H9 (cell line): ENCODE results near the gene CCDC71. TPM values are rescaled to one million over a fixed set of nuclear protein-coding genes. Genes with fewer than 3 reads are reported as not detected.

Experiments
- DNase-seq: peaks from one replicate; pipeline ENCODE4 v3.0.0-alpha.2; 2017
- H2AFZ ChIP-seq: one replicate; pipeline ENCODE4 v1.6.1; 2013; ENCODE audit warnings: mild to moderate bottlenecking, low read length, control low read depth, moderate library complexity
- H2AK5ac ChIP-seq: 2 replicates; pipeline ENCODE4 v1.6.1; 2013; ENCODE audit warnings: low read length, control low read depth, mixed read lengths; ENCODE audit not compliant: insufficient read length
- H2BK120ac ChIP-seq: one replicate; pipeline ENCODE4 v1.6.1; 2013; ENCODE audit warnings: low read depth, mild to moderate bottlenecking, low read length, control low read depth, inconsistent platforms; ENCODE audit not compliant: poor library complexity, severe bottlenecking
- H2BK12ac ChIP-seq: 2 replicates; pipeline ENCODE4 v1.6.1; 2013; ENCODE audit warnings: low read length, control low read depth, mixed read lengths, low read depth; ENCODE audit not compliant: insufficient read length
- H2BK15ac ChIP-seq: 2 replicates; pipeline ENCODE4 v1.6.1; 2013; ENCODE audit warnings: low read depth, low read length, control low read depth
- H2BK20ac ChIP-seq: one replicate; pipeline ENCODE4 v1.6.1; 2013; ENCODE audit warnings: low read depth, mild to moderate bottlenecking, low read length, control low read depth, inconsistent platforms; ENCODE audit not compliant: poor library complexity, severe bottlenecking
- H2BK5ac ChIP-seq: 2 replicates; pipeline ENCODE4 v1.6.1; 2013; ENCODE audit warnings: low read length, control low read depth, mixed read lengths; ENCODE audit not compliant: insufficient read length
- H3K14ac ChIP-seq: 2 replicates; pipeline ENCODE4 v1.6.1; 2013; ENCODE audit warnings: low read length, control low read depth; ENCODE audit not compliant: insufficient read depth
- H3K18ac ChIP-seq: 2 replicates; pipeline ENCODE4 v1.6.1; 2013; ENCODE audit warnings: low read depth, mild to moderate bottlenecking, mixed read lengths, low read length, control low read depth; ENCODE audit not compliant: insufficient read length
- H3K23ac ChIP-seq: 2 replicates; pipeline ENCODE4 v1.6.1; 2013; ENCODE audit warnings: low read length, control low read depth, mixed read lengths, low read depth; ENCODE audit not compliant: insufficient read length
- H3K23me2 ChIP-seq: 2 replicates; pipeline ENCODE4 v1.6.1; 2013; ENCODE audit warnings: low read depth, mild to moderate bottlenecking, mixed read lengths, low read length, control low read depth; ENCODE audit not compliant: insufficient read length, poor library complexity, severe bottlenecking
- H3K27ac ChIP-seq: 2 replicates; pipeline ENCODE4 v1.5.1; 2013; ENCODE audit warnings: low read length, control low read depth, mixed read lengths, low read depth; ENCODE audit not compliant: insufficient read length
- H3K27me3 ChIP-seq: 2 replicates; pipeline ENCODE4 v1.6.1; 2013; ENCODE audit warnings: low read length, control low read depth, inconsistent platforms; ENCODE audit not compliant: insufficient read depth
- H3K4ac ChIP-seq: 2 replicates; pipeline ENCODE4 v1.6.1; 2013; ENCODE audit warnings: low read depth, mild to moderate bottlenecking, control low read depth, inconsistent platforms, low read length, moderate library complexity
- H3K4me1 ChIP-seq: 2 replicates; pipeline ENCODE4 v1.6.1; 2013; ENCODE audit warnings: low read length, control low read depth, inconsistent platforms; ENCODE audit not compliant: insufficient read depth
- H3K4me2 ChIP-seq: 2 replicates; pipeline ENCODE4 v1.6.1; 2013; ENCODE audit warnings: low read length, control low read depth, mixed read lengths; ENCODE audit not compliant: insufficient read length, insufficient read depth
- H3K56ac ChIP-seq: 2 replicates; pipeline ENCODE4 v1.6.1; 2013; ENCODE audit warnings: low read depth, mild to moderate bottlenecking, mixed read lengths, low read length, control low read depth; ENCODE audit not compliant: insufficient read length
- H3K79me1 ChIP-seq: 2 replicates; pipeline ENCODE4 v1.6.1; 2013; ENCODE audit warnings: low read depth, mild to moderate bottlenecking, moderate library complexity, low read length, control low read depth, inconsistent platforms; ENCODE audit not compliant: insufficient read depth, poor library complexity, severe bottlenecking
- H3K79me2 ChIP-seq: 2 replicates; pipeline ENCODE4 v1.6.1; 2013; ENCODE audit warnings: low read length, control low read depth, inconsistent platforms; ENCODE audit not compliant: insufficient read depth
- H3K9ac ChIP-seq: 2 replicates; pipeline ENCODE4 v1.6.1; 2013; ENCODE audit warnings: low read length, control low read depth, mixed read lengths; ENCODE audit not compliant: insufficient read length; ENCODE audit errors: extremely low read depth
- H3K9me3 ChIP-seq: one replicate; pipeline ENCODE4 v1.6.1; 2013; ENCODE audit warnings: low read depth, low read length, inconsistent platforms; ENCODE audit not compliant: control insufficient read depth
- H3T11ph ChIP-seq: one replicate; pipeline ENCODE4 v1.6.1; 2013; ENCODE audit warnings: mild to moderate bottlenecking, low read length, control low read depth, inconsistent platforms
- H4K20me1 ChIP-seq: one replicate; pipeline ENCODE4 v1.6.1; 2013; ENCODE audit not compliant: control insufficient read depth, insufficient read length, insufficient read depth
- H4K5ac ChIP-seq: 2 replicates; pipeline ENCODE4 v1.6.1; 2013; ENCODE audit warnings: low read depth, mild to moderate bottlenecking, mixed read lengths, low read length, control low read depth; ENCODE audit not compliant: insufficient read length
- H4K8ac ChIP-seq: replicated peaks from 2 replicates; pipeline ENCODE4 v1.6.1; 2013; ENCODE audit warnings: low read length, control low read depth, mixed read lengths, low read depth; ENCODE audit not compliant: insufficient read length
- H4K91ac ChIP-seq: 2 replicates; pipeline ENCODE4 v1.6.1; 2013; ENCODE audit warnings: low read depth, mild to moderate bottlenecking, moderate library complexity, mixed read lengths, low read length, control low read depth; ENCODE audit not compliant: insufficient read length
- H3K27ac Mint-ChIP-seq, 3 experiments: 2 replicates in 2 of 3; 3 replicates in 1 of 3; pipeline ENCODE4 v1.8.0; 2020 to 2021; ENCODE audit warnings: mixed read lengths in 3 of 3, mild to moderate bottlenecking in 1 of 3, moderate library complexity in 1 of 3
- H3K27me3 Mint-ChIP-seq: 2 replicates; pipeline ENCODE4 v1.8.0; 2021; ENCODE audit warnings: low read depth, mild to moderate bottlenecking, moderate library complexity, mixed read lengths
- H3K36me3 Mint-ChIP-seq, 3 experiments: 2 replicates in 2 of 3; 3 replicates in 1 of 3; pipeline ENCODE4 v1.8.0; 2020 to 2021; ENCODE audit warnings: low read depth in 3 of 3, mixed read lengths in 3 of 3; ENCODE audit not compliant: insufficient read depth in 1 of 3
- H3K4me1 Mint-ChIP-seq, 2 experiments: 2 replicates each; pipeline ENCODE4 v1.8.0; 2020; ENCODE audit warnings: mixed read lengths in 2 of 2
- H3K4me3 Mint-ChIP-seq, 2 experiments: 2 replicates in 1 of 2; 3 replicates in 1 of 2; pipeline ENCODE4 v1.8.0; 2020 to 2021; ENCODE audit warnings: mild to moderate bottlenecking in 2 of 2, mixed read lengths in 2 of 2, moderate library complexity in 1 of 2
- H3K9me3 Mint-ChIP-seq, 2 experiments: 2 replicates in 1 of 2; 3 replicates in 1 of 2; pipeline ENCODE4 v1.8.0; 2020; ENCODE audit warnings: mild to moderate bottlenecking in 2 of 2, mixed read lengths in 2 of 2, moderate library complexity in 1 of 2
- CTCF ChIP-seq: fragments of 200-600 bp; sonication (generic); conservative IDR thresholded peaks from 3 replicates; pipeline ENCODE4 v1.8.0; 2021; ENCODE audit warnings: antibody characterized with exemption, mild to moderate bottlenecking
- WGBS: extraction: QIAGEN DNeasy Blood & Tissue Kit; methylation state at CpG from one replicate; pipeline ENCODE4 v1.1.7; 2013; ENCODE audit warnings: missing lambda C conversion rate, low lambda C conversion rate, mixed read lengths; ENCODE audit not compliant: insufficient read length; ENCODE audit errors: extremely low coverage; 5-methylcytosine and 5-hydroxymethylcytosine counted together
- total RNA-seq: library from RNA; stranded (reverse); gene quantifications from 2 replicates; pipeline ENCODE4 v1.2.1, GENCODE V29; 2021

CCDC71 gene
- total RNA-seq, 1 experiment from 2014 or later = 27.6 TPM

DNA sequence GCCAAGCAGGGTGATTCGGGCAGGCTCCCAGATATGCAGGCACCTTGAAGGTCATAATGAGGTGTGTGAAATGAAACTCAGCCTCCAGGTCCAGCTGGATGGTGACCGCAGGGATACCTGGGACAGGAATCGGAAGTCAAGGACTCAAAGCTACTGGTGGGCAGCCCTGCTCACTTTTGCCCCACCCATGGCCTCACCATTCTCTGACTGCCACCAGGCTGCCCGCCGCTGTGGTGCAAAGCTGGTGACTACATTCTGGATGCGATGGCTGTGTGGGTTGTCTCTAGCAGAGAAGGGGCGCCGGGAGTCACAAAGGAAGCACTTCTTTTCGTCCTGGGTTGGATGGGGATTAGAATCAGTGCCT is 34.1 kb downstream of the CCDC71 start:
- Histone ChIP-seq H2BK12ac (no peak overlapping the region), H4K91ac (no peak overlapping the region), H3K23me2 (peaks cover 15% of the 10 kb centered on the region), H3K27ac (no peak overlapping the region), H3K4me2 (peak overlapping the region; percentile 97), H2AK5ac (no peak overlapping the region), H3K9ac (peak overlapping the region; percentile 29), H3K4me1 (peaks cover 2% of the 10 kb centered on the region; the same call in 1 of the 2 replicates), H2BK15ac (no peak overlapping the region), H2AFZ (no peak overlapping the region), H4K8ac (no peak overlapping the region), H2BK5ac (no peak overlapping the region), H3K9me3 (no peaks in the 10 kb centered on the region), H3T11ph (no peak overlapping the region), H2BK20ac (no peak overlapping the region), H2BK120ac (no peak overlapping the region), H3K23ac (no peak overlapping the region), H4K5ac (no peak overlapping the region), H3K18ac (no peak overlapping the region), H3K4ac (no peak overlapping the region), H3K79me1 (no peaks in the 10 kb centered on the region), H3K14ac (no peak overlapping the region), H4K20me1 (no peaks in the 10 kb centered on the region), H3K79me2 (no peaks in the 10 kb centered on the region), H3K56ac (no peak overlapping the region), H3K27me3 (no peaks in the 10 kb centered on the region)
- Mint-ChIP-seq H3K4me3 (peak overlapping the region; percentile 83 to 93), H3K36me3 (peaks cover 0 to 6% (median 5%) of the 10 kb centered on the region in 3 experiments; a peak in 2 of 7 replicates), H3K4me1 (peaks cover 8 to 12% of the 10 kb centered on the region in 2 experiments; a peak in 3 of 4 replicates), H3K27ac (no peak overlapping the region; a peak in 1 of 7 replicates), H3K9me3 (no peaks in the 10 kb centered on the region), H3K27me3 (peaks cover 3% of the 10 kb centered on the region)
- DNase-seq = no peak
- no CpG with 5 or more reads among the region's 9 CpGs for WGBS
- no peak for TF ChIP-seq CTCF
